HCT116 (cell line): ENCODE data around the gene GABBR2.

Experiments
- CTCF ChIP-seq, 3 experiments: fragments of 200-600 bp in 1 of 3; sonication (generic) in 1 of 3; IDR thresholded peaks in 2 of 3; conservative IDR thresholded peaks in 1 of 3; 2 replicates each; pipeline ENCODE4 v1.5.1; 2012 to 2017; ENCODE audit warnings: low read depth in 2 of 3, low read length in 2 of 3, antibody characterized with exemption in 1 of 3, borderline replicate concordance in 1 of 3, control low read depth in 1 of 3, mild to moderate bottlenecking in 1 of 3, mixed read lengths in 1 of 3, mixed run types in 1 of 3, moderate library complexity in 1 of 3; ENCODE audit not compliant: insufficient read depth in 1 of 3
- EZH2 ChIP-seq: fragments of 200-600 bp; sonication (generic); IDR thresholded peaks from 2 replicates; pipeline ENCODE4 v1.6.1; 2017; ENCODE audit warnings: antibody characterized with exemption, mixed run types
- POLR2A ChIP-seq: IDR thresholded peaks from 2 replicates; pipeline ENCODE4 v1.7.0; 2011; ENCODE audit warnings: borderline replicate concordance; ENCODE audit not compliant: insufficient read depth, insufficient read length; ENCODE audit errors: extremely low read depth
- POLR2AphosphoS5 ChIP-seq: IDR thresholded peaks from 2 replicates; pipeline ENCODE4 v1.6.1; 2011; ENCODE audit warnings: mild to moderate bottlenecking, low read depth, low read length, moderate library complexity

- TF ChIP-seq POLR2A (no peak), EZH2 (no peak), POLR2AphosphoS5 (no peak), CTCF (IDR thresholded peaks at IDR 0.05 in 2 of 3, conservative IDR thresholded peaks at IDR 0.05 in 1 of 3; ENCODE audit: borderline replicate concordance in 1 of 3, insufficient read depth in 1 of 3, low read depth in 2 of 3, low read length in 2 of 3) (no peak)
These were observed 393.7 kb downstream of the GABBR2 start for GRCh38 chr9:98315067-98315453.
